Measurements from ENCODE around the gene ARHGAP15.

GRCh38 chr2:143758629-143759330 lies 629.6 kb downstream of the ARHGAP15 start:
- no peak for TF ChIP-seq EZH2 (IDR thresholded peaks at IDR 0.05; ENCODE audit: insufficient read depth, poor library complexity, severe bottlenecking)
- no peak for TF ChIP-seq EZH2phosphoT487 (IDR thresholded peaks at IDR 0.05; ENCODE audit: insufficient read depth, low read depth)
